HepG2 (cell line): Measurements from ENCODE around the gene COL27A1. TPM values are rescaled to one million over a fixed set of nuclear protein-coding genes. Genes with fewer than 3 reads are reported as not detected.

Experiments
- ATAC-seq: fragments of 200-7000 bp; cut with Tn5 transposase; 3 replicates; pipeline ENCODE4 v1.9.1; 2020; ENCODE audit warnings: mild to moderate bottlenecking, moderate library complexity
- BruUV-seq: library from RNA; stranded (reverse); fragments of 400-500 nt; replicated peaks from 2 replicates; lab custom pipeline; 2021; lab: Mats Ljungman, UMichigan
- CTCF ChIA-PET: fragments of 300-600 bp; formaldehyde crosslinking; extraction: SDS; loops from one replicate; lab custom pipeline; 2021; ENCODE audit warnings: low total read pairs, inconsistent platforms, low intra/inter-chr PET ratio; lab: Yijun Ruan, JAX
- POLR2A ChIA-PET: fragments of 350-600 bp; sonication (Branson Sonifier 250); formaldehyde crosslinking; loops from one replicate; lab custom pipeline; 2020; ENCODE audit warnings: antibody characterized with exemption, inconsistent platforms; lab: Yijun Ruan, JAX
- DNase-seq: peaks from one replicate; pipeline ENCODE4 v3.0.0-alpha.2; 2015; ENCODE audit warnings: low spot score
- FAIRE-seq: peaks from 3 replicates; lab custom pipeline; 2011; peaks lifted over from hg19 to GRCh38; lab: Jason Lieb, UNC
- H2AFZ ChIP-seq: one replicate; pipeline ENCODE4 v1.6.1; 2011; ENCODE audit warnings: low read length, inconsistent platforms
- H3K27ac ChIP-seq: fragments of 300-600 bp; 3 replicates; pipeline ENCODE4 v1.8.0; 2011; ENCODE audit warnings: mixed run types, mild to moderate bottlenecking, mixed read lengths, low read length, inconsistent platforms; ENCODE audit not compliant: insufficient read depth; ENCODE audit errors: extremely low read length
- H3K27me3 ChIP-seq, 2 experiments: fragments of 200-600 bp in 1 of 2; 2 replicates in 1 of 2; 3 replicates in 1 of 2; pipeline versions ENCODE4 v1.6.0 to v1.8.0; 2011; ENCODE audit warnings: low read length in 2 of 2, mild to moderate bottlenecking in 2 of 2, moderate library complexity in 2 of 2, inconsistent platforms in 1 of 2; ENCODE audit not compliant: insufficient read depth in 2 of 2, control insufficient read depth in 1 of 2
- H3K36me3 ChIP-seq, 2 experiments: fragments of 200-600 bp in 1 of 2; replicated peaks in 1 of 2; 2 replicates in 1 of 2; 3 replicates in 1 of 2; pipeline versions ENCODE4 v1.5.1 to v1.8.0; 2011; ENCODE audit warnings: low read length in 2 of 2, inconsistent platforms in 1 of 2; ENCODE audit not compliant: insufficient read depth in 2 of 2, control insufficient read depth in 1 of 2
- H3K4me1 ChIP-seq: 2 replicates; pipeline ENCODE4 v1.5.1; 2012; ENCODE audit warnings: low read length, inconsistent platforms; ENCODE audit not compliant: insufficient read depth
- H3K4me2 ChIP-seq: 2 replicates; pipeline ENCODE4 v1.6.0; 2011; ENCODE audit warnings: low read depth, low read length, inconsistent platforms
- H3K4me3 ChIP-seq, 3 experiments: fragments of 200-600 bp in 1 of 3; sonication (generic), shearing (Covaris generic) in 1 of 3; replicated peaks in 1 of 3; 2 replicates each; pipeline ENCODE4 v1.5.1; 2011 to 2016; ENCODE audit warnings: low read length in 3 of 3, inconsistent platforms in 2 of 3, low read depth in 2 of 3, mild to moderate bottlenecking in 2 of 3, control low read depth in 1 of 3, mixed read lengths in 1 of 3; ENCODE audit not compliant: insufficient read depth in 1 of 3
- H3K79me2 ChIP-seq: one replicate; pipeline ENCODE4 v1.6.1; 2011; ENCODE audit warnings: low read length, inconsistent platforms; ENCODE audit not compliant: insufficient read depth
- H3K9ac ChIP-seq: 2 replicates; pipeline ENCODE4 v1.6.0; 2011; ENCODE audit warnings: mild to moderate bottlenecking, low read depth, low read length, inconsistent platforms; ENCODE audit not compliant: insufficient read depth
- H3K9me3 ChIP-seq: 2 replicates; pipeline ENCODE4 v1.5.1; 2012; ENCODE audit warnings: mild to moderate bottlenecking, low read length
- H4K20me1 ChIP-seq: 2 replicates; pipeline ENCODE4 v1.6.0; 2011; ENCODE audit warnings: inconsistent platforms, mild to moderate bottlenecking, low read length, moderate library complexity; ENCODE audit not compliant: insufficient read depth
- FOXM1 ChIP-seq: sonication (generic); formaldehyde crosslinking; IDR thresholded peaks from 2 replicates; pipeline ENCODE4 v1.5.0; 2020; ENCODE audit warnings: missing genetic modification reagents
- HCFC1 ChIP-seq: fragments of 150-350 bp; IDR thresholded peaks from 2 replicates; pipeline ENCODE4 v1.6.1; 2014; ENCODE audit warnings: low read depth, low read length
- SMARCC2 ChIP-seq: fragments of 450-650 bp; IDR thresholded peaks from 2 replicates; pipeline ENCODE4 v1.6.1; 2017; ENCODE audit warnings: antibody characterized with exemption, mild to moderate bottlenecking
- ZBTB3 ChIP-seq: sonication (generic); formaldehyde crosslinking; IDR thresholded peaks from 2 replicates; pipeline ENCODE4 v1.4.0; 2020; ENCODE audit warnings: low read depth, mild to moderate bottlenecking, moderate library complexity, missing genetic modification reagents, borderline replicate concordance
- ZFP41 ChIP-seq: sonication (generic); formaldehyde crosslinking; IDR thresholded peaks from 2 replicates; pipeline ENCODE4 v1.4.0; 2020; ENCODE audit warnings: mild to moderate bottlenecking, missing genetic modification reagents, borderline replicate concordance
- ZNF101 ChIP-seq: sonication (generic); formaldehyde crosslinking; IDR thresholded peaks from 2 replicates; pipeline ENCODE4 v1.4.0; 2020; ENCODE audit warnings: mild to moderate bottlenecking, low read depth, missing genetic modification reagents, borderline replicate concordance
- ZNF3 ChIP-seq: IDR thresholded peaks from 2 replicates; pipeline ENCODE4 v1.7.0; 2017; ENCODE audit warnings: inconsistent platforms
- ZNF446 ChIP-seq: sonication (generic); formaldehyde crosslinking; IDR thresholded peaks from 2 replicates; pipeline ENCODE4 v1.5.0; 2020; ENCODE audit warnings: mild to moderate bottlenecking, missing genetic modification reagents
- ZNF562 ChIP-seq: sonication (generic); formaldehyde crosslinking; IDR thresholded peaks from 2 replicates; pipeline ENCODE4 v1.8.0; 2022; ENCODE audit warnings: missing genetic modification reagents, borderline replicate concordance
- ZNF567 ChIP-seq: sonication (generic); formaldehyde crosslinking; IDR thresholded peaks from 2 replicates; pipeline ENCODE4 v1.8.1; 2023; ENCODE audit warnings: mild to moderate bottlenecking, missing genetic modification reagents, borderline replicate concordance
- ZNF776 ChIP-seq: sonication (generic); formaldehyde crosslinking; IDR thresholded peaks from 2 replicates; pipeline ENCODE4 v1.4.0; 2020; ENCODE audit warnings: mild to moderate bottlenecking, missing genetic modification reagents
- WGBS: methylation state at CpG from one replicate; pipeline ENCODE4 v1.1.6; 2017; ENCODE audit warnings: low lambda C conversion rate; 5-methylcytosine and 5-hydroxymethylcytosine counted together
- in situ Hi-C: cut with HindIII; loops from 2 replicates; pipeline ENCODE4 v1.10.0; 2017; ENCODE audit warnings: low pct_unique_long_range_greater_than_20kb; ENCODE audit not compliant: extremely low pct_ligation_motif_present
- intact Hi-C: fragments of 100-400 bp; cut with micrococcal nuclease; formaldehyde crosslinking; loops from one replicate; pipeline ENCODE4 v1.10.0; 2022; ENCODE audit not compliant: unreplicated experiment
- polyA plus RNA-seq, 8 experiments: library from polyadenylated mRNA; depleted of rRNA in 3 of 8; stranded (reverse) in 7 of 8; unstranded in 1 of 8; fragments of >200 nt; fragmentation: Illumina TruSeq in 4 of 8; extraction: Trizol in 4 of 8; gene quantifications; 2 replicates each; pipeline versions ENCODE4 v1.2.1 to v1.2.3, GENCODE V29; 2011 to 2016; ENCODE audit warnings: low read depth in 4 of 8, missing spikeins in 1 of 8, mixed read lengths in 1 of 8; ENCODE audit not compliant: insufficient read depth in 1 of 8
- total RNA-seq, 5 experiments: library from RNA; depleted of rRNA; stranded (reverse); fragments of >200 nt; fragmentation: Illumina TruSeq; extraction: Trizol; gene quantifications; 2 replicates each; pipeline ENCODE4 v1.2.3, GENCODE V29; 2016; ENCODE audit warnings: low read depth in 1 of 5

The COL27A1 gene
- total and polyA plus RNA-seq, 2 of the 13 experiments (the other 11 are each of a cell fraction or from before 2014, with no cell fraction given): 71.3 to 89.1 TPM

DNA sequence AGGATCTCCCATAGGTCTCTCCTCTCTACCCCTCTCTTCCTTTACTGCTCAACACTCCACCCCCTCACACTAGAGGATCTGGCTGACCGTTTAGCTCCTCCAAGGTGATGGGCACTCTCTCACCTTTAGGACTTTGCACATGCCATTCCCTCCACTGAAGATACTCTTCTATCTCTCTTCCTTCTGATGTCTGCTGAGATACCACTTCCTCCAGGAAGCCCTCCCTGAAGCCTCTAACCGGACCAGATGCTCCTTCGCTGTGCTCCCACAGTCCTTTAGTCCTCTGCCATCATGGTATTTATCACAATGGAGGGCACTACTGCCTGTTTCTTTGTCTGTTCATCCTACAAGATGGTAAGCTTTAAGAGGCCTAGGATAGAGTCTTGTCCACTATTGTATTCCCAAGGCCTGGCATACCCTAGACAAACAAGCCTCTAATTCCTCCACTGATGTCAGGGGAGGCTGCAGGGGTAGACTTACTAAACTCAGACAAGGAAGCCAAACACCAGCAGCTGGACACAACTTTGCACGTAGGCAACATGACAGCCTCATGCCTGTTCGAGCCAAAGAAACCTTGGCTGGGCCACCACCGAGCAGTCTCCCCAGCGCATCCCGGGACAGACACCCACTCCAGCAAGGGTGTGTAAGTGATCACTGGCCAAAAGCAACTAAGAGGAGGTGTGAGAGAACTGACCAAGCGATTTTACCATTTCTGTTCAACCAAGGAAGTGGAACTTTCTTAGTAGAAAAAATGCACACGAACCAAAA, 194.6 kb downstream of the COL27A1 start:
- 96% methylated on average over 10 of the region's 10 CpGs for WGBS
- H3K4me3 ChIP-seq: no peak overlapping the region
- BruUV-seq: no TSS peak
- H3K4me1 ChIP-seq: peaks cover 15% of the 10 kb centered on the region
- intact Hi-C loops (no loop called here), in situ Hi-C loops (no loop called here)
- no peak for FAIRE-seq
- ChIA-PET CTCF (no interaction called here), POLR2A (no interaction called here)
- no peak for DNase-seq
- H2AFZ ChIP-seq: no peak overlapping the region
- no peak overlapping the region for H3K9ac ChIP-seq
- no peaks in the 10 kb centered on the region for H3K9me3 ChIP-seq
- no peak; the same call in 2 of the 3 replicates for ATAC-seq
- no peak overlapping the region for H3K4me2 ChIP-seq
- no peaks in the 10 kb centered on the region for H3K27me3 ChIP-seq
- H3K36me3 ChIP-seq: peaks cover 12 to 24% of the 10 kb centered on the region in 2 experiments; a peak in 4 of 5 replicates
- TF ChIP-seq ZFP41 (no peak), SMARCC2 (no peak), ZNF446 (CRISPR knock-in tag) (no peak), HCFC1 (no peak), ZNF776 (no peak), ZNF3 (no peak), ZBTB3 (CRISPR knock-in tag) (no peak), ZNF101 (no peak), ZNF562 (CRISPR knock-in tag) (no peak), FOXM1 (CRISPR knock-in tag) (no peak), ZNF567 (CRISPR knock-in tag) (no peak)
- no peak overlapping the region for H3K27ac ChIP-seq
- H4K20me1 ChIP-seq: no peaks in the 10 kb centered on the region
- H3K79me2 ChIP-seq: no peaks in the 10 kb centered on the region
